ENCODE results near the gene NFE2L3.
A peak's percentile ranks its signal among the peaks of the same experiment; 100 is the strongest.
"Not testable (repeated sequence)": the region's sequence is repeated elsewhere in the genome, so short reads cannot be mapped to it uniquely, and the experiment has no call there.

NFE2L3 gene

DNA sequence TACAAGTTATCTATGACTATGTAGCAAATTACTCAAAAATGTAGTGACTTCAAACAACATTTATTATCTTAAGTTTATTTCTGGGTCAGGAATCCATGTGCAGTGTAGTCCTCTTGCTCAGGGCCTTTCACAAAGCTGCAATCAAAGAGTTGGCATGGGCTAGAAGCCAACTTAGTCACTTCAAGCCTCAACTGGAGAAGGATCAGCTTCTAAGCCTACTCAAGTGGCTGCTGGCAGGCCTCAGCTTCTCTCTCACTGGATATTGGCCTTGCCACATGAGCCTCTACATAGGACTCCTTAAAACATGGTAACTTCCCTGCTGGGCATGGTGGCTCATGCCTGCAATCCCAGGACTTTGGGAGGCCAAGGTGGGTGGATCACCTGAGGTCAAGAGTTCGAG lies 5.0 kb upstream of the NFE2L3 start:
- no peak for DNase-seq (ENCODE audit: low read depth in 3 of 3)

DNA sequence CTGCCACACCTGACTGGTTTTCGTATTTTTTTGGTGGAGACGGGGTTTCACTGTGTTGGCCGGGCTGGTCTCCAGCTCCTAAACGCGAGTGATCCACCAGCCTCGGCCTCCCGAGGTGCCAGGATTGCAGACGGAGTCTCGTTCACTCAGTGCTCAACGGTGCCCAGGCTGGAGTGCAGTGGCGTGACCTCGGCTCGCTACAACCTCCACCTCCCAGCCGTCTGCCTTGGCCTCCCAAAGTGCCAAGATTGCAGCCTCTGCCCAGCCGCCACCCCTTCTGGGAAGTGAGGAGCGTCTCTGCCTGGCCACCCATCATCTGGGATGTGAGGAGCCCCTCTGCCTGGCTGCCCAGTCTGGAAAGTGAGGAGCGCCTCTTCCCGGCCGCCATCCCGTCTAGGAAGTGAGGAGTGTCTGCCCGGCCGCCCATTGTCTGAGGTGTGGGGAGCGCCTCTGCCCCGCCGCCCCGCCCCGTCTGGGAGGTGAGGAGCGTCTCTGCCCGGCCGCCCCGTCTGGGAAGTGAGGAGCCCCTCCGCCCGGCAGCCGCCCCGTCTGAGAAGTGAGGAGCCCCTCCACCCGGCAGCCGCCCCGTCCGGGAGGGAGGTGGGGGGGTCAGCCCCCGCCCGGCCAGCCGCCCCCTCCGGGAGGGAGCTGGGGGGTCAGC lies 4.2 kb upstream of the NFE2L3 start:
- not testable (repeated sequence) for DNase-seq (ENCODE audit: low read depth in 3 of 3)

DNA sequence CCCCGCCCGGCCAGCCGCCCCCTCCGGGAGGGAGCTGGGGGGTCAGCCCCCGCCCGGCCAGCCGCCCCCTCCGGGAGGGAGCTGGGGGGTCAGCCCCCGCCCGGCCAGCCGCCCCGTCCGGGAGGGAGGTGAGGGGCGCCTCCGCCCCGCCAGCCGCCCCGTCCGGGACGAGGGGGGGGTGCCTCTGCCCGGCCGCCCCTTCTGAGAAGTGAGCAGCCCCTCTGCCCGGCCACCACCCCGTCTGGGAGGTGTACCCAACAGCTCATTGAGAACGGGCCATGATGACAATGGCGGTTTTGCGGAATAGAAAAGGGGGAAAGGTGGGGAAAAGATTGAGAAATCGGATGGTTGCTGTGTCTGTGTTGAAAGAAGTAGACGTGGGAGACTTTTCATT lies 3.7 kb upstream of the NFE2L3 start:
- DNase-seq (ENCODE audit: low read depth in 3 of 3), result not testable (repeated sequence)

DNA sequence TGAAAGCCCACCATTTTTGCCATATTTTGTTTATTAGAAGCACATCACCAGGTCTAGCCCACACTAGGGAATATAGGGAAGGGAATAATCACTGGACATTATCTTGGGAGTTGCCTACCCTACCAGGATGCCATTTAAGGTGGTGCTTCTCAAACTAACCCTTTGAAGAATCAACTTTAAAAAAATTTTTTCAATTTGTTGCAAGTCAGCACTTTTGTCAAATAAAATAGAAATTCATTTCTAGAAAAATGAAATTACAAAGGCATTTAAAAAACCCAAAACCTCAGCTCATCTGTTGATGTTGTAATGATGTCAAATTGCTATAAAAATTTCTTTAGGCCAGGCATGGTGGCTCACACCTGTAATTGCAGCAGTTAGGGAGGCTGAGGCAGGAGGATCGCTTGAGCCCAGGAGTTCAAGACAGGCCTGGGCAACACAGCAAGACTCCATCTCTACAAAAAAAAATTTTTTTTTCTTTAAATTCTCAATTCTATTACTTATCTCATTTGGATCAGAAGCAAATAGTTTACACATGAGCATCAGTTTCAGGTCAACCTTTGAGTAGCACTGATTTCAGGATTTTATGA lies 2.5 kb upstream of the NFE2L3 start:
- no peak for DNase-seq (ENCODE audit: low read depth in 3 of 3)

DNA sequence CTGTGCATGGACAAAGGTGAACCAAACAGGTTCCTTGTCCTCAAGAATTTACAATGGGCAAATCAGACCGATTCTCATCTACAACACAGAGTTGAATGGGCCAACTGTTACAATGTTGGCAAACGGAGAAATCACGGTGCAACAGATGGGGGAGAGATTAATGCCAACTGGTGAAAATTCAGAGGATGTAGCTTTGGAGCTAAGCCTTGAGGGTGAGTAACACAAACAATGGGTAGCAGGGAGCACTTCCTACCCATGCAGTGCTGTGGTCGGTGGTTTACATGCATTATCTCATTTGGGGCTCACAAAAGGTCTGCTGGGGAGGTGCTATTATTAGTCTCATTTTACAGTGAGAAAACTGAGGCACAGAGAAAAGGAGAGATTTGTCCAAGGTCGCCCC lies 902 bp upstream of the NFE2L3 start:
- no peak for DNase-seq (ENCODE audit: low read depth in 3 of 3)

DNA sequence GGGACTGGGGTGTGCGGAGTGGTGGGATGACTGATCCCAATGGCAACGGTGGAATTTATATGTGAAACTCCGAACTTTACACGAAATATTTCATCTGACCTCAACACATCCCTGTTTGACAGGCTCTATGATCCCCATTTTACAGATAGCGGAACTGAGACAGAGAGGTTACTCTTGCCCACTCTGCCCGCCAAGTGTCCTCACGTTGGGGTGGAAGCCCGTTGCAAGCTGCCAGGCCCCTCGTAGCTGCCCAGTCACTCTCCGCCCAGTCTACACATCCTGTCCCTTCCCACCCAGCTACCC lies 397 bp upstream of the NFE2L3 start:
- no peak for DNase-seq (ENCODE audit: low read depth in 3 of 3)

DNA sequence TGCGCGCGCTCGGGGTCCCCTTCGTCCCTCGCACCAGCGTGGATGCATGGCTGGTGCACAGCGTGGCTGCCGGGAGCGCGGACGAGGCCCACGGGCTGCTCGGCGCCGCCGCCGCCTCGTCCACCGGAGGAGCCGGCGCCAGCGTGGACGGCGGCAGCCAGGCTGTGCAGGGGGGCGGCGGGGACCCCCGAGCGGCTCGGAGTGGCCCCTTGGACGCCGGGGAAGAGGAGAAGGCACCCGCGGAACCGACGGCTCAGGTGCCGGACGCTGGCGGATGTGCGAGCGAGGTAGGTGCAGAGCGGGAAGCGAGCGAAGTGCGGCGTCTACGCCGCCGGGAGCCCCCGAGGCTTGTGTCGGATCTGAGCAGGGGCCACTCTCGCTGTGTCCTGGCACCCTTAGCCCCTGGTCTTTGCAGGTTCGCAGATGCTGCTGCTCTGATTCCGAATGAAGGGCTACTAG lies 813 bp downstream of the NFE2L3 start:
- DNase-seq (ENCODE audit: low read depth in 3 of 3), result peak in 2 of 3 experiments; percentile 11 to 15

DNA sequence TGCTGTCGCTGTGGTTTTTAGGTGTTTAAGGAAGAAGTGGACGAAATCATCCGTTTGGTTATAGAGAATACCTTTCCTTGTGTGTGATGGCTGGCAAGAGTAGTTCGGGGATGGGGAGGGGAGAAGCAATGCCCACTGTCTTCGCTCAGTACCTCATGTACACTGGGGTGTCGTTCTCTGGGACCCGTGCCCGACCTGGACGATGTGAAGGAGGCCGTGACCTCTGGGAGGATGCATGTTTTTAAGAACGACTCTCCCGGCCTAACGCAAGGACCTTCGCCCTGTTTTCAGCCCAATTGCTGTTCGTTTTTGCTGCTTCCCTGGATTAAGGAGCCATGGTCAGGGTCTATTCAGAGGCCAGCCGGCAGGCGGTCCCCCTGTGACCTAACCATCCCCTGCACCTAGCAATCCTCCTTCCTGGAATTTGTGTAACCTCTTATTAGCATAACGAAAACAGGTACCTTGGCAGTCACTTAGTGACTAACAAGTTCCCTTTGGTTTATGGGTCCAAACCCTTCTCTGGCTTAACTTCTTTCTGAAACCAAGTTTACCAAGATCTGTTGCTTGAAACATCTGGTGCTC lies 1.3 kb downstream of the NFE2L3 start:
- no peak for DNase-seq (ENCODE audit: low read depth in 3 of 3)

DNA sequence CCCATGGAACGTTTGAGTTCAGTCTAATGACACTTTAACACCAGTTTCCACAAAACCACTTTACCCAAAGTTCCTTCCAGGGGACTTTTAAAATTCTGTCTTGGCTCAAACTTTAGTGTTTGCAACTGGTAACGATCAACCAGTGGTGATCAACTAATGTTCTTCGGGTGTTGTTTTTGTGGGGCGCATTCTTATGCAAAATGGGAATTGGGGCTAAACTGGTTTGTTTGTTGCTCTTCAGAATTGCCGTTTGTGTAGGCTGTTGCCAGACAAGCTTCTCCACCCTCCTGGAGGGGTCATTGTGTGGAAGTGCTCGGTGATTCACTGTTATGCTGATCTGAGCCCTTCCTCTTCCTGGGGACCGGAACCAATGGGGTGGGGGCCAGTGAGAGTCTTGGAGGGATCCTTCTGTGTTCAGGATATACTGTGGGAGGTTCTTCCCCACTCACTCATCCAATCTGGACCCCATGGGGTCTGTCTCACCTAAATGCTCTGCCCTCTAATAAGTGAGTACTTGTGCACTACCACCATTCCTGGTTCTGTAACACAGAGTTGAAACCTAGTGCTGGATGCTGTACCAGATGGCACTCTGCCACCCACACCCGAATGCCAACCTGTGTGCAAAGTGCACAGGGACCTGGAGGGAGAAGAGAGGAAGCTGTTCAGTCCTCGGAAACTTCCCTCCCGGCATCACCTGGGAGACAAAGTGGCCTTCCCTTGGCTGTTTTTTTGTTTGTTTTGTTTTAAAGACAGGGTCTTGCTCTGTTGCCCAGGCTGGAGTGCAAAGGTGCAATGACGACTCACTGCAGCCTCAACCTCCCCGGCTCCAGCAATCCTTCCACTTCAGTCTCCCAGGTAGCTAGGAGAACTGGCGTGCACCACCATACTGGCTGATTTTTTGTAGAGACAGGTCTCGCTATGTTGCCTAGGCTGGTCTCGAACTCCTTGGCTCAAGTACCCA lies 2.1 kb downstream of the NFE2L3 start:
- DNase-seq (ENCODE audit: low read depth in 3 of 3), result no peak

DNA sequence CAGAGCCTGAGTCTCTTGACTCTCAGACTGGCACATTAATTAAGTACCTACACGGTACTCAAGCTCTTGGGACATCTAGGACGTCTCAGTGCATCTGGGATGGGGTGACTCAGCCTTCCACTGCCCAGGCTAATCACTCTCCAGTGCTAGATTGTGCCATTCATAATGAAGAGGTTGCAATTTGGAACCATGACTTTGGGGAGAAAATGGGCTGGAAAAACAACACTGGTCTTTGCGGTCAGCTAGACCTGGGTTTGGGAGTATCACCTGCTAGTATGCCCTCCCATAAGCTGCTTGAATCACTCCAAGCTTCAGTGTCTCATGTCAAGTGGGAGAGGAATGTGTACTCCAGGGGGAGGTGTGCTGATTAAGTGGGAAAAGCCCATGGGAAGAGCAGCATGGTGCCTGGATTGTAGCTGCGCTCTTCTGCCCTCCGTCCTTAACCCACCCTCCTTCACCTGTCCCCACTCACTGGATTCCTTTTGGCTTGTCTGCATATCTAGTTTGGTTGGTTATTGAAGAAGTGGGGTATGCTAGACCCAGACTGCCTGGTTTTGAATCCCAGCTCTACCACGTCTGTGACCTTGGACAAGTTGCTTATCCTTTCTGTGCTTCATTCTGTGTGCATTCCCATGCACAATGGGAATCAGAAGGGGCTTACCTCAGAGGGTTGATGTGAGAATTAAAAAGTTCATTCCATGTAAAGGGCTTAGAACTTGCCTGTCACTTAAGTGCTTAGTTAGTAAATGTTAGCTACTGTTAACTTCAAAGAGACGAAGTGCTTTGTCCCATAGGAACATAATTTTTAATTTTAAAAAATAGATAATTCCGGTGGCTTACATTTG lies 3.8 kb downstream of the NFE2L3 start:
- DNase-seq (ENCODE audit: low read depth in 3 of 3), result no peak

DNA sequence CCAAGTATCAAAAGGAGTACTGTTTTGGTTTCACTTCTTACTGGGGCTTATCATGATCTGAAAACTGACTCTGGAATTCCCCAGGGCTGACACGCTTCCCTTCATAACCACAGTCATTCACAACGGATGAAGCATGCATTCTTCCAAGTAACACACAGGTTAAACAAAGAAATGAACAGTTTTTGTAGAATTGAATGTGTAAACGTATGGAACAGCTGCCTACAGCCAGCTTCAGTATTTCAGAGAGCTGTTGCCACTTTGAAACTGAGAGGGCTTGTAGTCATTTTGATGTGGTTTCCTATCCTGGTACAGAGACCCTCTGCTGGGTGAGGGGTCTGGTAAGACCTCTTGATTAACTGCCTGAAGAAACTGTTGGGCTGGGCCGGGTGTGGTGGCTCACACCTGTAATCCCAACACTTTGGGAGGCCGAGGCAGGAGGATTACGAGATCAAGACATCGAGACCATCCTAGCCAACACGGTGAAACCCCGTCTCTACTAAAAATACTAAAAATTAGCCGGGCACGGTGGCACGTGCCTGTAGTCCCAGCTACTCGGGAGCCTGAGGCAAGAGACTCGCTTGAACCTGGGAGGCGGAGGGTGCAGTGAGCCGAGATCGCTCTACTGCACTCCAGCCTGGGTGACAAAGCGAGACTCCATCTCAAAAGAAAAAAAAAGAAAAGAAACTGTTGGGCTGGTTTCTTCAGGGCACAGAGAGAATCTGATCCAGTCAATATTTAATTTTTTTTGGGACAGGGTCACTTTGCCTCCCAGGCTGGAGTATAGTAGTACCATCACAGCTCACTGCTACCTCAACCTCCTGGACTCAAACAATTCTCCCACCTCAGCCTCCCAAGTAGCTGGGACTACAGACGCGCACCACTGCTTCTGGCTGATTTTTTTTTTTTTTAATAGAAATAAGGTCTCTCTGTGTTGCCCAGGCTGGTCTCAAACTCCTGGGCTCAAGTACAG lies 4.7 kb downstream of the NFE2L3 start:
- DNase-seq (ENCODE audit: low read depth in 3 of 3), result peak in 2 of 3 experiments; percentile 31 to 39

DNA sequence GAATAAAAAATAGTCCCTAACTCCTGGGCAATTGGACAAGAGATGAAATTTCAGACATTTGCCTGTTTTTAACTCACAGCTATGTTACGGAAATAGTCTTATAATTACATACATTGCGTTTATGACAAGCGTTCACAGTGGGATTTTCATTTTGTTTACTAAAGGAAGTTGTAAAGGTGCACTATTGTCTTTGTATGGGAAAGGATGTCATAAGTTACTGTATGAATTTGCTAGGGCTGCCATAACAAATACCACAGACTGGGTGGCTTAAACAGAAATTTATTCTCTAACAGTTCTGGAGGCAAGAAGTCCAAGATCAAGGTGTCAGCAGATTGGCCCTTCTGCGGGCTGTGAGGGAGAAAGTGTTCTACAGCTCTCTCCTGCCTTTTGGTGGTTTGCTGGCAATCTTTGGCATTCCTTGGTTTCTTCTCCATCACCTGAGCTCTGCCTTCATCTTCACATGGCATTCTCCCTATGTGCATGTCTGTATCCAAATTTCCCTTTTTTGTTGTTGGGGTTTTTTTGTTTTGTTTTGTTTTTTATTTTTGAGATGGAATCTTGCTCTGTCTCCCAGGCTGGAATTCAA lies 5.6 kb downstream of the NFE2L3 start:
- DNase-seq (ENCODE audit: low read depth in 3 of 3), result no peak

DNA sequence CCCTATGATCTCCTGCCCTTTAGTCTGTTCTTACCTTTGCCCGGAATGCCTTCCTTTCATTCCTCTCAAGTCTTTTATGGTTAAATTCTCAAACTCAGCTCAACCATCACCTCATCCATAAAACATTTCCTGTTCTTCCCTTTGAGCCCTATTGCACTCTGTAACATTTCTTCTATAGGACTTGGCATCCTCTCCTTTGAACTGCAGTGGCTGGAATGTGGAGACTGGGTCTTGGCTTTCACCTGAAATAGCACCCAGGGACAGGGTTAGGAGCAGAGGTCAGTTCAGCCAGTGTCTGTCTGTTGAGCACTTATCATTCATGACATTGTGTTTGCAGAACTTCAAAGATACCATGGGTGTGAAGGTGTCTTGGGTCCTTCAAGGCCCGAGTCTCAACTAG lies 7.2 kb downstream of the NFE2L3 start:
- no peak for DNase-seq (ENCODE audit: low read depth in 3 of 3)

DNA sequence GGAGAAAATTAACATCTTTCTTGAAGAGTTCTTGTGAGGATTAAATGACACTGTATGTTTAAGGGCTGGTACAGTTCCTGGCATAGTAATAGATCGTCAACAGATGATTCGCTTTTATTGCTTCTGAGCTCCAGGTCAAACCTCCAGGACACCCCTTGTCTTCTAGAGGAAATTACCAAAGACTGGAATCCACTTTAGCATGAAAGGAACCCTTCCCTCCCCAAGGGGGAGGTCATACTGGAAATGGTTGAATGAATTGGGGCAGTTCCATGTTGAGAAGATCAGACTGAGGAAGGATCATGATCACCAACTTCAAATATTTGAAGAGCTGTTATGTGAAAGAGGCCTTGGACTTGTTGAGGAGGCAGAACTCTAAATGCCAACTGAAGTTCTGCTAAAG lies 8.9 kb downstream of the NFE2L3 start:
- DNase-seq (ENCODE audit: low read depth in 3 of 3), result no peak

DNA sequence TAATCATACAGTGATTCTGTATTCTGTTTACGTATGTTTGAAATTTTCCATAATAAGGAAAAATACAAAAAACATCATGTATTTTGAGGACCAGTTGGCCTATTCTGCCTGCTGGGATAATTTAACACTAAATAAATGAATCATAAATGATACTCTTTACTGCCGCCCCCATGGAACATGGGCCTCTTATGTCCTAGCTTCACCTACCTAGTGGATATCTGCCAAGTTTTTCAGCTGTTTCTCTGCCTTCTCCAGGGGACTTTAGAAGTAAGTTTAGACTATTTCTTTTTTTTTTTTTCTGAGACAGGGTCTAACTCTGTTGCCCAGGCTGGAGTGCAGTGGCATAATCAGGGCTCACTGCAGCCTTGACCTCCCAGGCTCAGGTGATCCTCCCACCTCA lies 10.4 kb downstream of the NFE2L3 start:
- DNase-seq (ENCODE audit: low read depth in 3 of 3), result no peak

DNA sequence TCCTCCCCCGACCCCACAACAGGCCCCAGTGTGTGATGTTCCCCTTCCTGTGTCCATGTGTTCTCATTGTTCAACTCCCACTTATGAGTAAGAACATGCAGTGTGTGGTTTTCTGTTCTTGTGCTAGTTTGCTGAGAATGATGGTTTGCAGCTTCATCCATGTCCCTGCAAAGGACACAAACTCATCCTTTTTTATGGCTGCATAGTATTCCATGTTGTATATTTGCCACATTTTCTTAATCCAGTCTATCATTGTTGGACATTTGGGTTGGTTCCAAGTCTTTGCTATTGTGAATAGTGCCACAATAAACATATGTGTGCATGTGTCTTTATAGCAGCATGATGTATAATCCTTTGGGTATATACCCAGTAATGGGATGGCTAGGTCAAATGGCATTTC lies 11.8 kb downstream of the NFE2L3 start:
- not testable (repeated sequence) for DNase-seq (ENCODE audit: low read depth in 3 of 3)

DNA sequence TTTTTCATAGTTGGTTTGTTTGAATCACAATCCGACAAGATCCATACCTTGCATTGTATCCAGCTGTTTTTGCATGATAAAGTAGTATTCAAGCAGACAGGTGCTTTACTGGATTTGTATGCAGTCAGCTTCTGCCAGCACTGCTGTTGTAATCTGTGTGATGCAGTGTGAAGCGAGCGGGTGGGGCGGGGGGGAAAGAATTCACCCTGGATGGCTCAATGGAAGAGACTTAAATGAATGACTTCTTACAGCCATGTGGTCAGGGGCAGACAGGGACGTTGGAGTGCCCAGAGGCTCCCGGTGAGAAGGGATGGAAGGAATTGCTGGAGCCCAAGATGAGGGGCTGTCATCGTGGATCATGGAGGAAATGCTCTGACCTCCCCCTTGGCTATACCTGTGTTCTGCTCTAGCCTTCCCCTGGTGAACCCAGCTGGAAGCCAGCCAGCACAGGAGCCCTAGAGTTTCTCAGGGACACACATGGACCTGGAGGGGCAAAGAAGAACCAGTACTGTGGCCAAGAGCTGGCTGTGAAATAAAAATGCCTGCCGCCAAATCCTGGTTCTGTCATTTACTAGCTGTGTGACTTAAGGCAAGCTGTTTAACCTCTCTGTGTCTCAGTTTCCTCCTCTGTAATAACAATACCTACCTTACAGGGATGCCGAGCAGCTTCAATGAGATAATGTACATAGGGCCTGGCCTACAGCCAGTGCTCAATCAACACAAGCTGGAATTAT lies 14.1 kb downstream of the NFE2L3 start:
- DNase-seq (ENCODE audit: low read depth in 3 of 3), result no peak

DNA sequence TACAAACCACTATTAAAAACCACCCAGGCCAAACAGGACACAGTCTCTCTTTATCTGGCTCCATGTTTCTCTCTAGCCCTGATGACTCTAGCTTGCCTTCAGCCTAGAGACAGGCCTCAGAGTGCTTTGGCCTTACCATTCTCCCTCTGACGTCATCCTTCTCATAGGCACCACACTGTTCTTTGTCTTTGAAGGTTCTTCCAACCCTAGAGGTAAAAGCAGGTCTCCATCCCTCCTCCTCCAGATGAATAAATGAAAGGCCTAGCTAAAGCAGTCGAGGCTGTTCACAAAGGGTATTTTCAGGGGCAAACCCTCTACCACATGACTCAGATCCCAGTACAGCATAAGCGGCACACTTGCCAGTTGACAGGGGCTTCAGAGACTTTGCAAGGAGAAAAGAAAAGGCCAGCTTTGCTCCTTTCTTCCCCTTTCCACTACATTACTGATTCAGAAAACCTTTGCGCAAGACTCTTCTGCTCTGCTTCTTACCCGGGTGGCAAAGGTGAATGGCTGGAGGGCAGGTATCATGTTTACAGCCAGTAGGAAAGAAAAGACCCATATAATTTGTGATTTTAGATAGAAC lies 14.8 kb downstream of the NFE2L3 start:
- DNase-seq (ENCODE audit: low read depth in 3 of 3), result no peak

Measured in stimulated activated CD4-positive, alpha-beta T cell treated with anti-CD3 and anti-CD28 coated beads, TNF-alpha, amount 100 ng/mL, for 4 hours (primary cell).